Stimulated activated CD4-positive, alpha-beta T cell treated with anti-CD3 and anti-CD28 coated beads, Interleukin-1b, Interleukin-23, amount 100 ng/mL, for 24 hours (primary cell): ENCODE results near the gene SLC6A8.
"Not testable (repeated sequence)": the region's sequence is repeated elsewhere in the genome, so short reads cannot be mapped to it uniquely, and the experiment has no call there.

Experiments used
- DNase-seq, 4 experiments: peaks; one replicate each; pipeline ENCODE4 v3.0.0-alpha.2; 2020; ENCODE audit warnings: low read depth in 4 of 4, low spot score in 1 of 4

SLC6A8 gene

DNA sequence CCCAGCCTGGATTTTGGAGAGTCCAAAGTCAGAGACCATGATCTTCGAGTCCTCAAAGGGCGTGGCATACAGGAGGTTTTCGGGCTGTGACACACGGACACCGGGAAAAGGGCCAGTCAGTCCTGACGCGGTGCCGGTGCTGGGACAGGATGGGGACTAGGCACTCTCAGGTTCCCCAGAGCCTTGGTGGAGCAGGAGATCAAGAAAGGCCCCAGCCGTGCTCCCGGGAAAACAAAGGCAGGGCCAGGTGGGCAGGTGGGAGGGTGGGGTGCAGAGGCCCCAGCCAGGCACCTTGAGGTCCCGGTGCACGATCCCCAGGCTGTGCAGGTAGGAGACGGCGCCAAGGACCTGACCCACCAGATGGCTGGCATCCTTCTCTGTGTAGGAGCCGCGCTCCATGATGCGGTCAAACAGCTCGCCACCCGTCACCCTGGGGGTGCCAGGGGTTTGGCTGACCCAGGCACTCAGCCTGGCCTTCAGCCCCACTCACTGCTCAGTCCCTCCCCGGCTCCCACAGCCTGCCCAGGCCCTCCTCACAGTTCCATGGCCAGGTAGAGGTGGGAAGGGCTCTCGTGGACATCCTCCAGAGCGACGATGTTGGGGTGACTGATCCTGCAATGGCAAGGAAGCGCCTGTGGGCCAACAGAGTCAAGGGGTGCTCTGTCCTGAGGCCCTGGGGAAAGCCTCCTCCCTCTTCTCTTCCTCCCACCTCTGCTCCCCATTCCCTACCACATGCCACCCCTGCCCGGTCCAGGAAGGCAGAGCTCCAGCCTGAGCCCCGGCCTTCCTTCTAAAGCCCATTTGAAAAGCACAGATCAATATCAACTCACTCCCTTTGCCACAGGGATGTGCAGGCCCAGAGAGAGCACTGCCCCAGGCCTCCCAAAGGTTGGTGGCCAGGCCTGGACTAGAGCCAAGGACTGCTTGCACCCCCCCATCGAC is 15.9 kb upstream of the SLC6A8 start:
- DNase-seq = no peak

DNA sequence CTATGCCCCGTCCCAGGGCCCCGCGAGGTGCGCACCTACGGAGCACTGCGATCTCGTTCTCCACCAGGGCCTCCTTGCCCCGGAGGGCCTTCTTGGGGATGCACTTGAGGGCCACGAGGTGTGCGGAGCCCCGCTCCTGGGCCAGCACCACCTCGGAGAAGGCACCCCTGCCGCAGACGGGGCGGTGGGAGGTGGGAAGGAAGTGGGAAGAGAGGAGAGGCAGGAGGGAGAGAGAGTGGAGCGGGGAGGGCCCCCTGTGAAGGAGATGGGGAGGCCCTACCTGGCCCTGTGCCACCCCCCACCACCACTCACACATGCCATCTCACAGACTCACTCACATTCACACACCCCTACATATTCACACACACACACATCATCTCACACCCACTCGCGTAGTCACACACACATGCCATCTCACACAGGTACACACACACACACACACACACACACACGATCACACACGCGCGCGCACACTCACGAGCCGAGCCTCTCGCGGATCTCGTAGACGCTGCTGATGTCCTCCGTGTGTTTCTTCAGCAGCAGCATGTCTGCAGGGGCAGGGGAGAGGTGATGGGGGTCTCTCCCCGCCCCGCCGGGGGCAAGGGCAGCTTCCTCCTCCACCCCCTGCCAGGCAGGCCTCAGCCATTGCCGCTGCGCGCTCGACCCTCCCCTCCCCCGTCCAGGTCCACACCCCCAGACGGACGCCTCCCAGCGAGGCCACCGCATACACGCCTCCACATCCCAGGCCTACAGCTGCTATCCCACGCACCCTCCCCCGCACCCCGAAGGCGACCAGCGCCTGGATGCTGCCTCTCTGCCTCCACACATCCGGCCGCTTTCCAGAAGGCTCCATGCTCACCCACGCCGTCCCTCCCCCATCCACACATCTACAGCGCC is 14.9 kb upstream of the SLC6A8 start:
- DNase-seq = no peak

DNA sequence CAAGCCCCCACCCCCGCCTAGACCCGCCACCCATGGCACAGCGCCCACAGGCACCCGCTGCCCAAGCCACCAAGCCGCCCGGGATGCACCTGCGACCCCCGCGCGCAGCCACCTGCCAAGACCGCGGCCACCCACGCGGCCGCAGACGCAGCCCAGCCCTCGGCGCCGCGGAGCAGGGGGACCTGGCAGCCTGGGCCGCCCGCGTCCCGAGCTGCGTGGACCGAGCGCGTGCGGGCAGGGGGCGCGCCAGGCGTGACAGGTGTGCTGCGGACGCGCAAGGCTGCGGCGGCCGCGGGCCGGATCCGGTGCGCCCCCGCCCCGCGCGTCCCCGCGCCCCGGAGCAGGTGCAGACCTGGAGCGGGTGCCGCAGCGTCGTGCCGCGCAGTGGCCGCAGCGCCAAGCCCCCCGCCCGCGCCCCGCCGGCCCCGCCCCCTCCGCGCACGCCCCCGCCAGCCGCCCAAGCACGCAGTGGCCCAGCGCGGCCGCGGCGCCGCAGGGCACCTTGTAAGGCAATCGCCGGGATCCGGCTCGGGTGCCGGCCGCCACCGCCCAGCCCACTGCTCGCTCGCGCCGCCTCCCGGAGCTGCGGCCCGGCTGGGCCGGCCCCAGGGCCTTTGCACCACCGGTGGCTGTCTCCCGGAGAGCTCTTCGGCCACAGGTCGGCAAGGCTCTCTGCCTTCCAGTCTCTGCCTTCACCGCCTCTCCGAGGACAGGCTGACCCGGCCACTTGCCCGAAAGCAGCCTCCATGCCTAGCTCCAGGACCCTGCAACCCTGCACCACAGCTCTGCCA is 14.1 kb upstream of the SLC6A8 start, which contains the start of gene PNCK:
PNCK (minus strand) TSS at position 386 of the 791 bp plus-strand sequence. CDS start 737 bp downstream, outside the sequence.
- no peak for DNase-seq

DNA sequence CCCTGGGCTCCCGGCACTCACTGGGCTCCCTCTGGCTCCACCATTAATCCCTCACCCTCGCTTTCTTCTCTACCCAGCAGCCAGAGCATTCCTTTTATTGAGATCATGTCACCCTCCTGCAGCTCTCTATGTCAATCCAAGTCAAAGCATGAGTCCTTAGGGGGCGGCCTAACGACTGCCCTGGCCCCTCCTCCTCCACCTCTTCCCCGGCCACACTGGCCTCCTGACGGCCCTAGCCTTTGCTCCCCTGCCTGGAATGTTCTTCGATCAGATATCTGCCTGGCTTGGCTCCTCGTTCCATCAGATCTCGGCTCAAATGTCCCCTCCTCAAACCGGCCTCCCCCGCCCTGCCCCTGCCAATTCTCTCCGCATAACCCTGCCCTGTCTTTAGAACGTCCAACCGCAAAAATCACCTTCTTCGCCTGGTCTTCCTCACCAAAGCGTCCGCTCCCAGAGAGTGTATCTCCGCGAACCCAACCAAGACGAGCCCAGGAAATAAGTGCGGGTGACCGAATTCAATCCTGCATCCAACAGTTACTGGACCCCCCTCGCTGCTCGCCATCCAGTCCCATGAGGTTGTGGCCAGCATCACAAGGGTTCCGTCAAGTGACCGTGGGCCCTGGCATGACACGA is 13.4 kb upstream of the SLC6A8 start:
- no peak for DNase-seq

DNA sequence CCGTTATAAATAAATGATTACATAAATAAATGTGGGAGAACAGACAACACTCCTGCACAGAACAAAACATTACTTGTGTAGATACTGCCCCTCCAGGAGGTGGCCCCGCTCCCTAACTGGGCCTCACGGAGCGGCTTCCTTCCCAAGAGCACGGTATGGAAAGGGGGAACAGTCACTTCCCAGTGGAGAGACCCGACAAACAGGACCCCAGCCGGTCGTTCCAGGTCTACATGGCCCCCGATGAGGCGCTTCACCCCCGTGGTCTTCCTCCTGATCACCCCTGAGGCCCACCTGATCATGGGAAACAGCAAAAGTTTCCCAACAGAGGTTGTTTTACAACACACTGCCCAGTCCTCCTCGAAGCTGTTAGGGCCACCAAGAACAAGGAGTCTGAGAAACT is 6.6 kb upstream of the SLC6A8 start:
- DNase-seq = no peak

DNA sequence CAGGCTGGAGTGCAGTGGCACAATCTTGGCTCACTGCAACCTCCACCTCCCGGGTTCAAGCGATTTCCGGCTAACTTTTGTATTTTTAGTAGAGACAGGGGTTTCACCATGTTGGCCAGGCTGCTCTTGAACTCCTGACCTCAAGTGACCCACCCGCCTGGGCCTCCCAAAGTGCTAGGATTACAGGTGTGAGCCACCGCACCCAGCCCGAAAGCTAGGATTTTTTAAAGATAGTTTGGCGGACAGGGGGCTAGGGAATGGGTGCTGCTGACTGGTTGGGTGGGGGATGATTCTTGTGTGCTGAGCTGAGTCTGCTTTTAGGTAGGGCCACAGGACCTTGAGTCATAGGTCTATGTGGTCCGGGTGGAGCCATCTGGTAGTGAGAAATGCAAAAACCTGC is 4.2 kb upstream of the SLC6A8 start:
- not testable (repeated sequence) for DNase-seq

DNA sequence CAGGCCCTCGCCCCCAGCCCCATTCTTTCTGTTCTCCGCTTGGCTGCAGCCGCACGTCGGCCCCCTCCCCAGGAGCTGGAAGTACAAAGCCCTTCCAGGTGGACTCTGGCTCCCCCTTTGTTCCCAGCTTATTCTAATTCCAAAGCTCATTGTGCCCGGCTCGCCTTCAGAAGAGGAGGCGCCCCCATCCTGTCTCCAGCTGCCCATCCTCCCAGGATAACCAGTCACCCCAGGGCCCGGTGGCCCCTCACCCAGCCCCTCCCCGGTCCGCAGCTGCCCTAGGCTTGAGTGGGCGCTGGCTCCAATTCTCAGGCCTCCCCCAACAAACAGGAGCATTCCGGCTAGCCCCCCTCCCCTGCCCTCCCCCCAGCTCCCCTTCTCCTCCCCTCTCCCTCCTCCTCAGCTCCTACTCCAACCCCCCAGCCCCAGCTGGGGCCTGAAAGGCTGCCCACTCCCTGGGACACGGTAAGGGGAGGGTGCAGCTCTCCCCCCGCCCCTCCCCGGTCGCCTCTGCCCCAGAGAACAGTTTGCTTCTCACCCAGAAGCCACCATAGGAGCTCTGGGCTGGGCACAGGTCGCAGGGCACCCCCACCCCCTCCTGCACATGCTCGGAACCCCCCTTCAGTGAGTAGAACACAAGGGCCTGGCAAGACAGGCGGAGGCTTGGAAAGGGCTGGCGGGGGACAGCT is 3.1 kb upstream of the SLC6A8 start:
- DNase-seq = no peak

DNA sequence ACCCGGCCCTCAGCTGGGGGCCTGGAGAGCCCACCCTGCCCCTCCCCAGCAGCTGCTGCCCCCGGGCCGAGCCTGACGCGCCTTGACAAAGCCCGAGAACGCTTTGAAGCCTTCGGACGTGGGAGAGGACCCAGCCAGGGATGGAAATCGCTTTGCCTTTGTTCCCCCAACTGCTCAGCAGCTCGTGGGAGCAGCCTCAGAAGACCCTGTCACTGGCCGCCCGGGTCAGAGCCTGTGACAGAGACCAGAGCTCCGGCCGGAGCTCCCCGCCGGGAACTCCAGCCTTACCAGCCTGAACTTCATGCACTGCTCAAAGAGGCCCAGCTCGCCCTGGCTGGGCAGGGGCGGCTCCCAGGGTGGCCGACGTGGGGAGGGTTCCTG is 2.6 kb upstream of the SLC6A8 start:
- no peak for DNase-seq

DNA sequence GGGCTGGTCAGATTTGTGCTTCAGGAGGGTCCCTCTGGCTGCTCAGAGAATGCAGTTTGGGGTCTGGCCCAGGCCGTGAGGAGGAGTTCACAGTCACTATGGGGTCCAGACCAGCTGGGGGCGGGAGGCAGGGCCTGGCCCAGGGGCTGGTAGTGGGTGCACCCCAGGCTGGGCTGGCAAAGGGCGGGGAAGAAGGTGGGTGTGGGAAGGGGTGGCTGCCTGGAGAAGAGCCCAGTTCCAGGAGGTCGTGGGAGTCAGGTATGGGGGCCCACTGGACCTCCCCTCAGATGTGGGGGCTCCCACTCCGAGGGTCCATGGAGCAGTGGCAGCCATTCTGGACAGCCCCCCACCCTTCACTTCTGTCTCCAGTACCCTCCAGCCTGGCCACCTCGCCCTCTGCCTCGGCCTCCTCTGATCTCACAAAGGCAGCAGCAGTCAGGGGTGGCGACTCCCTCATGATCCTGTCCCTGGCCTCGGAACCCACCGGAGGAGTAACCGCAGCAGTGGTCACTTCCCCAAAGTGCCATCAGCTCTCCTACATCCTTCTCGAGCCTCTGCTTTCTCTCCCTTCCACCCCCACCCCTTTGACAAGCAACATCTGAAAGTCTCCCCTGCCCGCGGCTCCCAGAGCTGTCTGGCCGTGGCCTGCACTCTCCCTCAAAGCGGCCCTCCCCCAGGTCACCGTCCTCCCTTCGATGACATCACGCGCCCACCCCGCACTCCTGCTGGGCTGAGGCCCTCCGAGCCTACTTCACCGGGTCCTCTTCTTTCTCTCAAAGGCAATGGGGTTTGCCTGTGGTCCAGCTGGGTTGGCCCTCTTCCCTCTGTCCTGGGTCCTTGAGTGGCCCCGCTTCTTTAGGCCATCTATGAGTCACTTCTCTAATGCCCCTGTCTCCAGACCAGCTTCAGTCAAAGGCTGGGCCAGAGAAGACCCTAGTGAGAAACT is 1.7 kb upstream of the SLC6A8 start:
- DNase-seq = no peak

DNA sequence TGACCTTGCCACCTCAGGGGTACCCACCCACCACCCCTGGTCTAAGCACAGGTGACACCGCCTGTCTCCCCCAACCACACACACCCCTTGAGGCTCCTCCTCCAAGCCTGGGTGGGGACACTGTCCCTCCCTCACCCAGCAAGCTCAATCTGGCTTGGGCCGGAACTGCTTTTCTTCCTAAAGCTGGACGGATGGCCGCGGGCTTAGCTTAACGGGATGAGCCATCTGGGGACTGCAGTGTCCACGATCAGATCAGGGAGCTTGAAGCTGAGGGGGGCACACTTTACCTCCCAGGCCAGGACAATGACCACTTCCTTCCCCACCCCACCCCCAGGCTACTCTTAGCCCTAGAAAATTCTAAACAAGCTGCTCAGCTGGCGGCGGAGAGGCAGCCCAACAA is 1.0 kb upstream of the SLC6A8 start:
- no peak for DNase-seq

DNA sequence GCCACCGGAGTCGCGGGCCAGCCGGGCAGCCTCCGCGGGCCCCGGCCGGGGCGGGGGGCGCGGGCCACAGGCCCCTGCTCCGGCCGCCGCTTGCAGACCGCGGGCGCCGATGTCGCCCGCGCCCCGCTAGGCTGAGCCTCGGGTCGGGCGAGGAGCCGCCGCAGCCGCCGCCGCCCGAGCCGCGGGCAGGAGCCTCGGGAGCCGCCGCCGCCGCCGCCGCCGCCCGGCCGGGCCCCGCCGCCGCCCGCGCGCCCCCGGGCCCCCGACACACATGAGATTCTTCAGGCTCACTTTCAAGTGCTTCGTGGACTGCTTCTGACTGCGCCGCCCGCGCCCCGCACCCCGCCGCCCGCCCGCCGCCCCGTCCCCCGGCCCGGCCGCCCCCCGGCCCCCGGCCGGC is 345 bp downstream of the SLC6A8 start:
- no peak for DNase-seq

DNA sequence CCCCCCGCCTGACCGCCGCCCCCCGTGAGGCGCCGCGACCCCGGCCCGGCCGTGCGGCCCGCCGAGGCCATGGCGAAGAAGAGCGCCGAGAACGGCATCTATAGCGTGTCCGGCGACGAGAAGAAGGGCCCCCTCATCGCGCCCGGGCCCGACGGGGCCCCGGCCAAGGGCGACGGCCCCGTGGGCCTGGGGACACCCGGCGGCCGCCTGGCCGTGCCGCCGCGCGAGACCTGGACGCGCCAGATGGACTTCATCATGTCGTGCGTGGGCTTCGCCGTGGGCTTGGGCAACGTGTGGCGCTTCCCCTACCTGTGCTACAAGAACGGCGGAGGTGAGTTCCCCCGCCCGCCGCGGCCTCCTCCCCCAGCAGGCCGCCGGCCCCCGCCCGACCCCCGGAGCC is 780 bp downstream of the SLC6A8 start:
- no peak for DNase-seq

DNA sequence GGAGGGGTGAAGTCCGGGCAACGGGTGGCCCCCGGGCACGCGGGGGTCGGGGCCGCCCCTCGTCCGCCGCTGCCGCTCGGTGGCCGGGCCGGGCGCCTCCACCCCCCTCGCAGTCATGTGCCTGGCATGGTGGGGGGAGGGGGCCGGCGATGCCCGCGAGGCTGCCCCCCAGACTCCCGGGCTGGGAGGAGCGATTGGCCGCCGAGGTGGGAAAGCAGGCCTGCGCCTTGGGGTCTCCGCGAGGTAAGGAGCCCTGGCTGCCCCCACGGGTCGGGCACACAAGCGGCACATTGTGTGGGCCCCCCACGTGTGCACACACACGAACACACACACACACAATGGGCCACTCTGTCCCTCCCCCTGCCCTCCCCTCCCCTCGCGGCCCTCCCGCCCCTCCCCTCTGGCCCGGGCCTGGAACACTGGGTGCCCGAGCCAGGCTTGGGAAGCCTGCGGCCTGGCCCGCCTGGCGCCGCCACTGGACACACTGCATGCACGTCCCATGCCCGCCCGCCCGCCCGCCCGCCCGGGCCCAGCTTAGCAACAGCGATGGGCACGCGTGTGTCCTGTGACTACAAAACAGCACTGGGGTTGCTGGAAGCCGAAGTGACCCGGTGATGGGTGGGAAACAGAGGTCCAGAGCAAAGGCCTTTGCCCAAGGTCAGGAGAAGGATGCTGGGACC is 1.3 kb downstream of the SLC6A8 start:
- DNase-seq = no peak

DNA sequence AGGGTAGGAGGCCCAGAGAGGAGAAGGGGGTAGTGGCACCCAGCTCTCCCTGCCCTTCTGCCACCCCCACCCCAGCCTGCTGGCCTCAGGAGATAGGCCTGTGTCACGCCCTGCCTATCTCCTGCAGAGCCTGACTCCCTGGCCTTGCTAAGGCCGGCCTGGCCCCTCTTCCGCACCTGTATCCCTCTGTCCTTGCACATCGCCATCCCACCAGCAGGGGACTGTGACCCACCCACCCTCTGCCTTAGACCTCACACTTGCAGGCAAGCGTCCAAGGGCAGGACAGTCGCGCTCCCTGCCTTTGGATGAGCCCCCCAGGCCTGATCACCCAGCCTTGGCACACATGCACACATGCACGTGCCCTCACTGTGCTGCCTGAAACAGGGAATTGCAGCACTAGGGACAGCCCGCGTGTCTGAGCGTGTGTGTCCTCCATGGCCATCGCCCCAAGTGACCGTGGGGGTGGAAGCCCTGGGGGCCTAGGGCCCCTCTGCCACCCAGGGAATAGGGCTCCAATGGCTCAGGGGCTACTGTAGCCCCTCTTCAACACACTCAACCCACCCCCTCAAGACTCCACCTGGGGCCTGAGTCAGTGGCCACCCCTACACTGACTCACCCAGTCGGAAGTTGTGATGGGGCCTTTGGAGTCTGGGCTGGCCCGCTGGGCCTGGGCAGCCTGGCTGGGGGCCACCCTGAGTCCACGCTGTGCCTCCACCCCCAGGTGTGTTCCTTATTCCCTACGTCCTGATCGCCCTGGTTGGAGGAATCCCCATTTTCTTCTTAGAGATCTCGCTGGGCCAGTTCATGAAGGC is 2.1 kb downstream of the SLC6A8 start:
- no peak for DNase-seq

DNA sequence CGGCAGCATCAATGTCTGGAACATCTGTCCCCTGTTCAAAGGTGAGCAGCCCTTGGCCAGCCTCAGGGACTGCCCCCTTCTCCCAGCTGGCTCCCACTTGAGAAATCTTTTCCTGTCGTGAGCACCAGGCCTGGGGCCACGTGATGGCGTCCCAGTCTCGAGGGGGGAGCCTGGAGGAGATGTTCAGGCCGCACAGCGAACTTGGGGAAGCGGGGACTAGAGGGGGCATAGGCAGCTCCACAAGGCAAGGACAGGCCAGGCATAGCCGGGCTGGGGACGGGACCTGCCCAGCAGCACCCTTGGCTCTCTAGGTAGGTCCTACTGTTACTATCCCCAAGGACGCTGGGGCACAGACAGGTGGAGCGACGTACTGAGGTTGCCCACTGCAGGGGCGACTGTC is 2.7 kb downstream of the SLC6A8 start:
- DNase-seq = no peak

DNA sequence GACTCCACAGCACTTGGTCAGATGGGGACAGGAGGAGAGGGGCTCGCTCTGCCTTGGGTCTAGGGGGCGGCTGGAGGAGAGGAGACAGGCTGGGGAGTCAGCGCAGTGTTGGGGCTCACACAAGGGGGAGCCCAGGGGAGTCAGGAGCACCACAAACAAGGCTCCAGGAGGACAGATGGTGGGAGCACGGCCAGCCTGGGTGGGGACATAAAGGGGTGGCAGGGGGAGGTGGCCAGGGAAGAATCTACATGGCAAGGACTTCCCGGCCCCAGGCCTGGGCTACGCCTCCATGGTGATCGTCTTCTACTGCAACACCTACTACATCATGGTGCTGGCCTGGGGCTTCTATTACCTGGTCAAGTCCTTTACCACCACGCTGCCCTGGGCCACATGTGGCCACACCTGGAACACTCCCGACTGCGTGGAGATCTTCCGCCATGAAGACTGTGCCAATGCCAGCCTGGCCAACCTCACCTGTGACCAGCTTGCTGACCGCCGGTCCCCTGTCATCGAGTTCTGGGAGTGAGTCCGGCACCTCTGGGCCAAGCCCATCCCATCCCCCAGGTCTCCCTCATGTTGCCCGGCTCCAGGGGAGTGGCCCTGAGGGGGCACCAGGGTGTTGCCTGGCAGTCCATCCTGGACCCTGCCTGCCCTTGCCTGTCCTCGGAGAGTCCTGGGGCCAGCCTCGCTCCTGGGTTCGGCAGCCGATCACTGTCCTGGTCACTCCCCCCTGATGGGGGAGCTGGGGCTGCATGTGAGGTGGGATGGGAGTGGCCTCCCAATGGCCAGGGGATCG is 3.5 kb downstream of the SLC6A8 start:
- DNase-seq = not testable (repeated sequence)

DNA sequence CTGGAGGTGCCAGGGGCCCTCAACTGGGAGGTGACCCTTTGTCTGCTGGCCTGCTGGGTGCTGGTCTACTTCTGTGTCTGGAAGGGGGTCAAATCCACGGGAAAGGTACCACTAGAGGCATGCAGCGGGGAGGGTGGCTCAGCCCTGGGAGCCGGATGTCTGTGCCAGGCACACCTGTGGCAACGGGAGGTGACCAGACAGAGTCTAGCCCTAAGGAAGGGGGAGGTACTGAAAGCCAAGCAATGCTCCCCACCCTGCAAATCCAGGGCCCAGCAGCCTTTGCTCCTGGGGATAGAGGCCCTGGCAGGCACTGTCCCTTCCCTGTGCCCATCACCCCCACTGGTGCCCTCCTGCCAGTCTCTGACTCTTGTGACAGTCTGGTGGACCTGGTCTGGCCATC is 4.3 kb downstream of the SLC6A8 start:
- no peak for DNase-seq
